Neural cell (in vitro differentiated cells): ENCODE data around the gene ACVR1. TPM values are rescaled to one million over a fixed set of nuclear protein-coding genes. Genes with fewer than 3 reads are reported as not detected.

ENCODE experiments used
- H2AFZ ChIP-seq: fragments of 200-600, 300-800 bp; sonication (generic), shearing (Covaris generic); 2 replicates; pipeline ENCODE4 v1.6.0; 2014; ENCODE audit warnings: low read depth, mild to moderate bottlenecking, antibody characterized with exemption, low read length, moderate library complexity
- H3F3A ChIP-seq: fragments of 200-600 bp; shearing (Covaris generic); 2 replicates; pipeline ENCODE4 v1.6.1; 2016; ENCODE audit warnings: mild to moderate bottlenecking, moderate library complexity, mixed read lengths, antibody characterized with exemption, low read length; ENCODE audit not compliant: insufficient read depth, poor library complexity, severe bottlenecking
- H3K27ac ChIP-seq: fragments of 200-600, 300-800 bp; sonication (generic), shearing (Covaris generic); 2 replicates; pipeline ENCODE4 v1.5.1; 2014; ENCODE audit warnings: mild to moderate bottlenecking, low read length, moderate library complexity
- H3K27me3 ChIP-seq: fragments of 300-800, 200-600 bp; sonication (generic), shearing (Covaris generic); 2 replicates; pipeline ENCODE4 v1.6.0; 2014; ENCODE audit warnings: mild to moderate bottlenecking, low read depth, low read length, moderate library complexity; ENCODE audit not compliant: insufficient read depth
- H3K36me3 ChIP-seq: fragments of 300-800, 200-600 bp; sonication (generic), shearing (Covaris generic); 2 replicates; pipeline ENCODE4 v1.5.1; 2014; ENCODE audit warnings: mild to moderate bottlenecking, antibody characterized with exemption, low read length, moderate library complexity; ENCODE audit not compliant: insufficient read depth
- H3K4me2 ChIP-seq: fragments of 300-800, 200-600 bp; sonication (generic), shearing (Covaris generic); 2 replicates; pipeline ENCODE4 v1.6.0; 2014; ENCODE audit warnings: mild to moderate bottlenecking, low read length
- H3K4me3 ChIP-seq: fragments of 300-800, 200-600 bp; sonication (generic), shearing (Covaris generic); 2 replicates; pipeline ENCODE4 v1.5.1; 2014; ENCODE audit warnings: mild to moderate bottlenecking, low read length, moderate library complexity
- H3K79me2 ChIP-seq: fragments of 200-600 bp; shearing (Covaris generic); replicated peaks from 2 replicates; pipeline ENCODE4 v1.6.0; 2014; ENCODE audit warnings: mild to moderate bottlenecking, low read length, moderate library complexity; ENCODE audit not compliant: insufficient read depth
- H3K9ac ChIP-seq: fragments of 300-800, 200-600 bp; sonication (generic), shearing (Covaris generic); 2 replicates; pipeline ENCODE4 v1.6.1; 2016; ENCODE audit warnings: mild to moderate bottlenecking, low read length, mixed read lengths
- H3K9me2 ChIP-seq: fragments of 200-600 bp; shearing (Covaris generic); 2 replicates; pipeline ENCODE4 v1.6.1; 2016; ENCODE audit warnings: mild to moderate bottlenecking, low read length, mixed read lengths; ENCODE audit not compliant: insufficient read depth
- H3K9me3 ChIP-seq: fragments of 200-600, 300-800 bp; sonication (generic), shearing (Covaris generic); 2 replicates; pipeline ENCODE4 v1.6.1; 2016; ENCODE audit warnings: mild to moderate bottlenecking, mixed run types, low read length, moderate library complexity, mixed read lengths
- H4K20me1 ChIP-seq: fragments of 200-600 bp; shearing (Covaris generic); 2 replicates; pipeline ENCODE4 v1.6.1; 2016; ENCODE audit warnings: mild to moderate bottlenecking, mixed run types; ENCODE audit not compliant: insufficient read depth
- EP300 ChIP-seq: fragments of 450-650 bp; conservative IDR thresholded peaks from 2 replicates; pipeline ENCODE4 v1.6.1; 2014; ENCODE audit warnings: antibody characterized with exemption, mild to moderate bottlenecking, moderate library complexity; ENCODE audit not compliant: poor library complexity, severe bottlenecking
- EZH2 ChIP-seq: fragments of 200-600, 300-800 bp; shearing (Covaris generic), sonication (generic); IDR thresholded peaks from 2 replicates; pipeline ENCODE4 v1.6.1; 2014; ENCODE audit warnings: antibody characterized with exemption, low read length, borderline replicate concordance, mild to moderate bottlenecking; ENCODE audit not compliant: insufficient read depth, poor library complexity, severe bottlenecking
- MXI1 ChIP-seq: fragments of 450-650 bp; conservative IDR thresholded peaks from 2 replicates; pipeline ENCODE4 v1.6.1; 2014; ENCODE audit warnings: antibody characterized with exemption, mild to moderate bottlenecking; ENCODE audit not compliant: poor library complexity, severe bottlenecking
- POLR2AphosphoS5 ChIP-seq: IDR thresholded peaks from 2 replicates; pipeline ENCODE4 v1.6.1; 2012
- RAD21 ChIP-seq: fragments of 450-650 bp; conservative IDR thresholded peaks from 2 replicates; pipeline ENCODE4 v1.6.1; 2014; ENCODE audit warnings: antibody characterized with exemption, mild to moderate bottlenecking, moderate library complexity
- REST ChIP-seq: IDR thresholded peaks from 2 replicates; pipeline ENCODE4 v1.6.1; 2012; ENCODE audit warnings: borderline replicate concordance
- SMC3 ChIP-seq: fragments of 450-650 bp; conservative IDR thresholded peaks from 2 replicates; pipeline ENCODE4 v1.6.1; 2014; ENCODE audit warnings: antibody characterized with exemption, mild to moderate bottlenecking, moderate library complexity; ENCODE audit not compliant: poor library complexity
- TAF1 ChIP-seq: IDR thresholded peaks from 2 replicates; pipeline ENCODE4 v1.6.1; 2012; ENCODE audit warnings: low read depth
- polyA plus RNA-seq: library from polyadenylated mRNA; depleted of rRNA; stranded (reverse); fragments of >200 nt; gene quantifications from 2 replicates; pipeline ENCODE4 v1.2.3, GENCODE V29; 2014
- TF ChIP-seq, protein P1 (sequence below): fragments of 450-650 bp; IDR thresholded peaks from 2 replicates; pipeline ENCODE4 v1.5.1; 2014; ENCODE audit warnings: antibody characterized with exemption, mild to moderate bottlenecking, moderate library complexity; ENCODE audit not compliant: poor library complexity, severe bottlenecking

The ACVR1 gene
- polyA plus RNA-seq, 1 donor from 2014 or later, result 4.0 TPM

DNA sequence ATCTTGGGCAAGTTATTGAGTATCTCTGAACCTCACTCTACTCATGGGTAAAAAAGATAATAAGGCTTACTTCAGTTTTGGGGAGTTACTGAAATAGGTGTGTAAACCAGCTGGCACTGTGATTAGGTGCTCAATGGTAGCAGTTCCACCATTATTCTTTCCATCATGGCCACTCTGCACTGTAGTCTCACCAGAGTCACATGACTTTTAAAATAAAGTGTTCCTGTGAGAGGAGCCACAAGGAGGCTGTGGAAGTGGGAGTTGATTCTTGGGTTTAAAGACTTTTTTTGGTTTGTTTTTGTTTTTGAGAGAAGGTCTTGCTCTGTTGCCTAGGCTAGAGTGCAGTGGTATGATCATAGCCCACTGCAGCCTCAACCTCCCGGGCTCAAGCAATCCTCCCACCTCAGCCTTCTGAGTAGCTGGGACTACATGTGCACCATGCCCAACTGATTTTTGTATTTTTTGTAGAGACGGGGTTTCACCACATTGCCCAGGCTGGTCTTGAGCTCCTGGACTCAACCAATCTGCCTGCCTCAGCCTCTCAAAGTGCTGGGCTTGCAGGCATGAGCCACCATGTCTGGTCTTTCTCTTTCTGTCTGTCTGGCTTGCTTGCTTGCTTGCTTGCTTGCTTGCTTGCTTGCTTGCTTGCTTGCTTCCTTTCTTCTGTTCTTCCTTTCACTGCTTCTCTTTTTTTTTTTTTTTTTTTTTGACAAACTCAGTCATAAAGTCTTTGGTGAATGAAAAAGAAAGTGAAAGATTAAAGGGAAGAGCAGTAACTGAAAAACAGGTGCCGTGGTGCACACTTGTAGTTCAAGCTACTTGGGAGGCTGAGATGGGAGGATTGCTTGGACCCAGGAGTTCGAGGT, 21.2 kb upstream of the ACVR1 start:
- no peak overlapping the region for H3K27ac ChIP-seq
- TF ChIP-seq, protein P1, sequence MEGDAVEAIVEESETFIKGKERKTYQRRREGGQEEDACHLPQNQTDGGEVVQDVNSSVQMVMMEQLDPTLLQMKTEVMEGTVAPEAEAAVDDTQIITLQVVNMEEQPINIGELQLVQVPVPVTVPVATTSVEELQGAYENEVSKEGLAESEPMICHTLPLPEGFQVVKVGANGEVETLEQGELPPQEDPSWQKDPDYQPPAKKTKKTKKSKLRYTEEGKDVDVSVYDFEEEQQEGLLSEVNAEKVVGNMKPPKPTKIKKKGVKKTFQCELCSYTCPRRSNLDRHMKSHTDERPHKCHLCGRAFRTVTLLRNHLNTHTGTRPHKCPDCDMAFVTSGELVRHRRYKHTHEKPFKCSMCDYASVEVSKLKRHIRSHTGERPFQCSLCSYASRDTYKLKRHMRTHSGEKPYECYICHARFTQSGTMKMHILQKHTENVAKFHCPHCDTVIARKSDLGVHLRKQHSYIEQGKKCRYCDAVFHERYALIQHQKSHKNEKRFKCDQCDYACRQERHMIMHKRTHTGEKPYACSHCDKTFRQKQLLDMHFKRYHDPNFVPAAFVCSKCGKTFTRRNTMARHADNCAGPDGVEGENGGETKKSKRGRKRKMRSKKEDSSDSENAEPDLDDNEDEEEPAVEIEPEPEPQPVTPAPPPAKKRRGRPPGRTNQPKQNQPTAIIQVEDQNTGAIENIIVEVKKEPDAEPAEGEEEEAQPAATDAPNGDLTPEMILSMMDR, result no peak
- TF ChIP-seq REST (no peak), EP300 (no peak), RAD21 (no peak), EZH2 (no peak), TAF1 (no peak), MXI1 (no peak), SMC3 (no peak), POLR2AphosphoS5 (no peak)

DNA sequence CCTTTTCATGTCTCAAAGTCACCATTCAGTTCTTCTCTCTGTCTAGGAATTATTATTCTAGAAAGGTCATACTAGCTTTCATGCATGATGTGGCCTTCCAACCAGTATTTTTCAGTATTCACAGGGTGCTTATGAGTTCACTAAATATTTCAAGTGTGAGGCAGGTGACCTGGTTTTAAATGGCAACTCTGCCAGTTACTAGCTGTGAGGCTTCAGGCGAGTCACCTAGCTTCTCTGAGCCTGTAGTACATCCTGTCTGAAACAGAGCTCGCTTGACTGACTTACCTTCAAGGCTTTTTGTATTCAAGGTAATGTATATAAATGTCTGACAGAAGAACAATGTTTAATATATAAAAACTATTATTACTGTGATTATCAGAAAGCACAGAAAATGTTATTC, 19.4 kb upstream of the ACVR1 start:
- no peaks in the 10 kb centered on the region for H3K27me3 ChIP-seq
- H3K9ac ChIP-seq, result no peak overlapping the region
- H3K36me3 ChIP-seq, result no peaks in the 10 kb centered on the region
- no peak overlapping the region for H2AFZ ChIP-seq
- H3K4me2 ChIP-seq, result no peak overlapping the region
- TF ChIP-seq EP300 (no peak), EZH2 (no peak), REST (no peak), POLR2AphosphoS5 (no peak), TAF1 (no peak), MXI1 (no peak), RAD21 (no peak), SMC3 (no peak)
- TF ChIP-seq, protein P1, result no peak
- no peaks in the 10 kb centered on the region for H3K9me3 ChIP-seq
- H3K79me2 ChIP-seq, result no peaks in the 10 kb centered on the region
- H3K4me3 ChIP-seq, result no peak overlapping the region
- H3K27ac ChIP-seq, result no peak overlapping the region
- no peaks in the 10 kb centered on the region for H3F3A ChIP-seq
- no peaks in the 10 kb centered on the region for H3K9me2 ChIP-seq
- no peaks in the 10 kb centered on the region for H4K20me1 ChIP-seq

More for the DNA sequence above, 21.2 kb upstream of the ACVR1 start:
- no peaks in the 10 kb centered on the region for H3F3A ChIP-seq
- H4K20me1 ChIP-seq, result no peaks in the 10 kb centered on the region
- no peaks in the 10 kb centered on the region for H3K27me3 ChIP-seq
- no peaks in the 10 kb centered on the region for H3K9me2 ChIP-seq
- H3K4me2 ChIP-seq, result no peak overlapping the region
- no peaks in the 10 kb centered on the region for H3K36me3 ChIP-seq
- no peak overlapping the region for H3K9ac ChIP-seq
- H3K9me3 ChIP-seq, result no peaks in the 10 kb centered on the region
- H3K4me3 ChIP-seq, result no peak overlapping the region
- no peak overlapping the region for H2AFZ ChIP-seq
- no peaks in the 10 kb centered on the region for H3K79me2 ChIP-seq
